OCI-LY3 (cell line): ENCODE measurements around the gene MOCOS.

Experiments used
- CTCF ChIP-seq: fragments of 200-600, 300-600 bp; sonication (generic); IDR thresholded peaks from 2 replicates; pipeline ENCODE4 v1.5.1; 2014; ENCODE audit warnings: antibody characterized with exemption, low read length, low read depth
- EZH2phosphoT487 ChIP-seq: fragments of 200-600 bp; shearing (Covaris generic); IDR thresholded peaks from 2 replicates; pipeline ENCODE4 v1.6.1; 2018; ENCODE audit warnings: antibody characterized with exemption, mixed run types, low read depth

- TF ChIP-seq CTCF, result no peak
- TF ChIP-seq EZH2phosphoT487, result no peak
These were observed 17.4 kb upstream of the MOCOS start for GRCh38 chr18:36169938-36170337.
